GM19239 (cell line): Measurements from ENCODE around the gene RING1.

ENCODE experiments used
- DNase-seq: peaks from one replicate; pipeline ENCODE4 v3.0.0; 2011; ENCODE audit warnings: low spot score; ENCODE audit not compliant: insufficient read length
- FAIRE-seq: peaks from 2 replicates; lab custom pipeline; 2011; peaks lifted over from hg19 to GRCh38; lab: Jason Lieb, UNC

RING1 gene

GRCh38 chr6:33208091-33208967 lies at the start of gene RING1:
TSS of gene RING1 (plus strand) at chr6:33208500. CDS start at chr6:33208823, 323 bp downstream.
- FAIRE-seq (peak; percentile 64), DNase-seq (peak; percentile 90)

GRCh38 chr6:33160096-33160495 lies 48.2 kb upstream of the RING1 start:
- FAIRE-seq (no peak), DNase-seq (no peak)

DNA sequence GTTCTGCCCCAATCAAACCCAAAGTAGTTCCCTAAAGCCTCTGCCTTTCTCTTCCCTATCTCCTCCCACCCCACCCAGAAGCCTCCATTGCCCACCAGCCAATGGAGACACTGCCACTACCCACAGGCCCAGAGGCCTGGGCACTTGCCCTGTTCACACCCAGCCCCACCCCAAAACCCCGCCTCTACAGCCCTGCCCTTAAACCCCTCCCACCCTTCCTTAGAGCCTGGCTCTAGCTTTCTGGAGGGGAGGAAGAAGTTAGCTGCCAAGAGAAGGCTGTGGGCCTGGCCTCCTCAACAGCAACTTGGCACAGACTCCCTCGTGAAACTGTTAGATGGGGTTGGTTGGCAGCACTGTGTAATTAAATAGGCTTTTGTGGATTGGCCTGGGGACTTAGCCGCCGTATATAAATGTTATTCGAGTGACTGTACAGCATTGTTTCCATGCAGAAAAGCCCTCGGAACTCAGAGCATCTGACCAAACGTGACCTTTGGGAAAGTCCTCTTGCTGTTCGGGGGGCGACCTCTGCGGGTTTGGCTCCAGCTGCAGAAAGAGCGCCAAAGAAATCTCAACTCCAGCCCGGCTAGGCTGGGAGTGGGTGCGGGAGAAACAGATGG lies 47.5 kb upstream of the RING1 start:
- DNase-seq, result no peak
- peak; percentile 11 for FAIRE-seq

DNA sequence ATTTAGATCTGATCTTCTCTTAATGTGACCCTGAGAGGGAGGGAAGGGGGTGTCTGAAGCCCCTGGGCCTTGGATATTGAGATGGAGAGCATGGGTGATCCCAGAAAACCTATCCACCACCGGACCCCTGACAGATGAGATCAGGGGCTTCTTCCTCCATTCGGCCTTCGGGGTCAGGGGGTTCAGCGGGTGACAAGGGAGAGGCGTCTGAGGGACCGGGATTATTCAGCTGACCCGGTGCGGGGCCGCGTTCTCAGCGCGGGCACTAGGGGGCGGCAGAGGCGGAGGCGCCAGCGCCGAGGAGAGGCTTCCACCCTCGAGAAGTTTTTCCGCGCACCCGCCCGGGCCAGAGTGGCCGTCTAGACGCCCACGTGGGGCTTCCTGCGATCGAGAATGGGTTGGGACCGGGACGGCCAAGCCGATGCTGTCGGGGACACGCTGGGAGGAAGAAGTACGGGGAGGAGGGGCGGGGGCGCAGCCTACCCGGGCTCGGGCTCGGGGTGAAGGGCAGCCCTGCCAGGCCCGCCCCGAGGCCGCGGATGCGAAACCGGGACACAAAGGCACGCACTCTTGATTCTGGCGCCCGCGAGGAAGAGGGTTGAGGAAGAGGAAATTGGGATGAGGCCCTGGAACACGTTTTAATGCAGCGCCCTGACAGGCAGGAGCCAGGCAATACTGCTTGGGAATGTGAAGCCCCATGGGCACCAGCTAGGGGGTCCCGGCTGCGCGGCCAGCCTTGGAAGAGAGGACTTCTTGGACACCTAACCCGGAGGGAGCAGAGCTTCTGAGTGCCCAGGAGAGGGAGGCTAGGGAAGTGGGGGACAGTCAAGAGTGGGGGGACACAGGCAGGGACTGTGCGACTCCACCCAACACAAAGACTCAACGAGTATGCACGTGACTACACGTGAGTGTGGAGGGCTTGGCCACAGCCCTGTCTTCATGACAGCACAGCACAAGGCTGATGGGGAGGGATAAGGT lies 46.7 kb upstream of the RING1 start:
- peak; percentile 90 for FAIRE-seq
- DNase-seq, result peak; percentile 92

DNA sequence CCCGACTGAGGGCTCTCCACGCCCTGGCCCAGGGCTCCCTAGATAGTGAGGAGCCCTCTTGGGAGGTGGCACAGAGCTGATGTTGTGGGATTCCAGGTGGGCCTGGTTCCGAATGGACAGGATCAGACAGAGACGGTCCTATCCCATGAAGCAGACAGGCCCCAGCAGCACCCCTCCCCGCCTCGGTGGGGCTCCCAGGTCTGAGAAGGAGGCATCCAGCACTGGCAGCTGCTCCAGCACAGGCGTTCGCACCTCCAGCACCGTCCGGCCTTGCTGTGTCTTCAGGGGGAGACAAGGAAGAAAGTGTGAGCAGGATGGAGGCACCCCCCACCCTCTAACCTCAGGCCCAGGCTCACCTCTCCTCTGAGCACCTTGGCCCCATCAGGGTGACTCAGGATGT lies 44.8 kb upstream of the RING1 start:
- FAIRE-seq (no peak), DNase-seq (no peak)

DNA sequence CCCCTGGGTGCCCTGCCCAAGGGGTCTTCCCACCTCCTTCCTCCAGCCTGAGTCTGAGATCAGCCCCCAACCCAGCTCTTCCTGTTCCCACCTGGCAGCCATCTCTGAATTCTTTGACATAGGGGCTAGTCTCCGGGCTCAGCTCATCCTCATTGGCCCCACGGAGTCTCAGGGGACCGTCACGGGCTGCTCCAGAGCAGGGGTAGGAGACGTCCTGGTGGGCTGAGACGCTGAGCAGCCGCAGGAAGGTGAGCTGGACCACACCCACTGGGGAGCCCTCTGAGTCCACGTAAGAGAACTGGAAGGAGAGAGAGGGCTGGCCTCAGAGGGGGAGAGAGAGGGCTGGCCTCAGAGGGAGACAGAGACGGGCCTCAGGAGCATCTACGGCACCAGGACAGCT lies 44.1 kb upstream of the RING1 start:
- DNase-seq (no peak), FAIRE-seq (no peak)

DNA sequence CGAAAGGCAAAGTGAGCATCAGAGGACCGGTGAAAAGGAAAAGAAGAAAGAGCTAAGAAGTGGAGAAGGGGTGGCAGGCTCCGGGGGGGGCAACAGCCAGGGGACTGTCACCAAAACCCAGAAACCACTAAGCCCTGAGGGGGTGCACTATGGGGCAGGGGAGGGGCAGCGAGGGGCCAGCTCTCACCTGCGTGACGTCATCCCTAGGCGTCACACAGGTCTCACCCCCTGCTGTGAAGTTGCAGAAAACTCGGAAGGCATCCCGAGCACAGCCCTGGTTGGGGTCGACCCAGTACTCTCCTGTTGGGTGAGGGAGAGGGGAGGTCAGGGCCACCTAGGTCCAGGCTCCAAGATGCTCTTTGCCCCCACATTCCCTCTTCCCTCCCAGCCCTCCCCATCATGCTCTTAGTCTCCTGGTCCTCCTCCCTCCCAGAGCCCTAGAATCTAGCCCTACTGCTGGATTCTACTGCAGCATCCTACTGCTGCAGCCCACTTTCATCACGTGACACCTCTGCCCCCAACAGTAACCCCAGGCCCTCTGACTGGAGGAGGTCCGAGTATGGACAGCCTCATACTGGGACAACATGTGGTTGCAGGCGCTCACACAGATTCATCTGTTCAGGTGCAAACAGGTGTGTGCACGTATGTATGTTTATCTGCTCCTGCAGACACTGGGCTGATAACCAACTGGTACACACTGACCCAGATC lies 43.5 kb upstream of the RING1 start:
- DNase-seq (no peak), FAIRE-seq (no peak)

- no peak for FAIRE-seq
- DNase-seq, result no peak
Measured at GRCh38 chr6:33165581-33166258, 42.6 kb upstream of the RING1 start.

DNA sequence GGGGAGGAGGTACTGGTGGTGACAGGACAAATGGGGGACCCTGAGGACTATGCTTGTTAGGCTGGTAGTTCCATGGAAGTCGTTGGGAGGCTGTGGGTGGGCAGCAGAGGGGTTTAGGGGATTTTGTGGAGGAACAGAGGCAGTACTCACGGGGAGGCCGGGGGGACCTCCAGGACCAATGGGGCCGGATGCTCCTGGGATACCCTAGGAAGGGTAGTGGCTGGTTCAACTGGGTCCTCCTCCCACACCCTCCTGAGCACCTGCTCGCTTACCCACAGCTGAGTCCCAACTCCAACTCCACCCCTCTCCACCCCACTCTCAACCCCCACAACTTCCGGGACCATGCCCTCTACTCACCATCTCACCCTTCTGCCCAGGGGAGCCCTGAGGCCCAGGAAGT lies 41.9 kb upstream of the RING1 start:
- DNase-seq, result no peak
- no peak for FAIRE-seq

- FAIRE-seq (no peak), DNase-seq (no peak)
Measured at GRCh38 chr6:33166811-33167210, 41.5 kb upstream of the RING1 start.

- DNase-seq (no peak), FAIRE-seq (no peak)
Measured at GRCh38 chr6:33167374-33168283, 40.7 kb upstream of the RING1 start.

- DNase-seq, result no peak
- FAIRE-seq, result no peak
Measured at GRCh38 chr6:33168284-33168601, 40.1 kb upstream of the RING1 start.

DNA sequence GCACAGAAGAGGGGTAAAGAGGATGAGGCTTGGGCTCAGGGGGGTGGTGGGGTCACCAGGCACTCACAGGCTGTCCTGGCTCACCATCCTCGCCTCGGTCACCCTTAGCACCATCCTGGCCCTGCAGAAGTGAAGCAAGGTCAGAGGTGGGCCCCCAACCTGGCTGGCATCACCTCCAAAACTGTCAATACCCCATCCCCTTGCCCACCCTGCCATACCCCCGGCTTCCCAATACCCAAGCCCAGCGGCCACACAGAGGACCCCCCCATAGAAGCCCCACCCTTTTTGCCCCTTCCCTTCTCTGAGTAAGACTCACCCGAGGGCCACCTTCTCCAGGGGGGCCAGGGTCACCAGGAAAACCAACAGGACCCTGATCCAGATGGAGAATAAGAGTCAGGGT lies 39.7 kb upstream of the RING1 start:
- DNase-seq (no peak), FAIRE-seq (no peak)

- no peak for DNase-seq
- FAIRE-seq, result peak; percentile 70
Measured at GRCh38 chr6:33169291-33170175, 38.8 kb upstream of the RING1 start.

DNA sequence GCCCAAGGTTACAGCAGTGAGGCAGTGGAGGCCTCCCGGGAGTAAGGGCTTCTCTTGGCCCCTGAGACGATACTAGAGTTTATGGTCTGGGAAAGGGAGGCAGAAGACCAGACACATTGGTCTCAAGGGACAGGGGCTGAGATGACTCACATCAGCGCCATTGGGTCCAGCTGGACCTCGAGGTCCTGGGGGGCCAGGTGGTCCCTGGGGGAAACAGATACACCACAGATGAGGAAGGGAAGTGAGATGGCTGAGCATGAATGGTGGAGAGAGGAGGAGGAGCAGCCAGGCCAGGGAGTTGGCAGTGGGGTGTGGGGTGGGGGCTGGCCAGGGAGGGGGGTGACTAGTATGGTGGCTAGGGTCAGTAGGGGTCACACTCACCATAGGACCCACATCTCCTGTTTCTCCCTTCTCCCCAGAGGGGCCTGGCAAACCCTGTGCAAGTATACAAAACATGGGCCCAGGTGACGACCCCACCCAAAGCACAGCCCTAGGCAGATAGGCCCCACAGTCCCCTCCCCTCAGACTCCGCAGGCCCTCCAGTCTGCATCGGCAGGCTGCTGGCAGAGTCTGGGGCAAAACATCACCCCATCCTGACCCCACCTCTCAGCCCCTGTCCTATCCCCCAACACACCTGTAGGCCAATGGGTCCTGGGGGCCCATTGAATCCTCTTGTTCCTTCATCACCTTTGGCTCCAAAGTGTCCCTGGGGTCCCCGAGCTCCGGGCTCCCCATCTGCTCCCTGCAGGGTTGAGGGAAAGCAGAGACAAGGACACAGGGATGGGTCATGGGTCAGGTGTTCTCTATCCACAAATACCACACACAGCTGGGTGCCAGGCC lies 37.9 kb upstream of the RING1 start:
- FAIRE-seq (no peak), DNase-seq (no peak)

DNA sequence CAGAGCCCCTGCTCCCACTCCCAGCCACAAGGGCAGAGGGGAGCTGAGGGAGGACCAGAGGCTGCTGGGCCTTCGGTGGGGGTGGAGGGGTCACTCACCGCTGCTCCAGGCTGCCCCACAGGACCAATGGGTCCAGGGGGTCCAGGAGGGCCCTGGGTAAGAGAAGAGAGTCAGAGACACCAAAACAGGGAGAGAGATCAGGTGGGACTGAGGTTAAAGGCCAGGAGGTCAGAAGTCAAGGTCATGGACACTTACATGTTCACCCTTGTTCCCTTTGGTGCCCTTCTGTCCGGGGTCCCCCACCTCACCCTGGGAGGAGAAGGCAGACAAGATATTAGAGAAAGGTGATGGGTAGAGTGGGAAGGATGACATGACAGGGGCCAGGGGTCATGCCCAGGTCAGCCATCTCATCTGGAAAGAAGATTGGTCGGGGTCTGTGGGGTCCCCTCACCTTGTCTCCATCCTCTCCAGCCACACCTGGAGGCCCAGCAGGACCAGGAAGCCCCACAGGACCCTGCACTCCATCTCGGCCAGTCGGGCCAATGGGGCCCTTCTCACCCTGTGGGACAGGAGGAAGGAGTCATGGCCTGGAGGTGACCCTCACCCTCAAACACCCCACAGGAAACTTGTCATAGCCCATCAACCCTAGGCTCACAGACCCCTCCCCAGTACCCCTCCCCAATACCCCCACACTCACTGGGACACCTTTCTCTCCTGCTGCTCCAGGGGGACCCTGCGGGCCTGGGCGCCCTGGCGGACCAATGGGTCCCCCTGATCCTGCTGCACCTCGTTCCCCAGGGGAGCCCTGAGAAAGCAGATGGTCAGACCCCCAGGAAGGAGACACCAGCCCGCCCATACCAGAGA lies 37.1 kb upstream of the RING1 start:
- DNase-seq, result no peak

More for the DNA sequence above, 37.1 kb upstream of the RING1 start:
- FAIRE-seq, result no peak
